ENCODE results near the gene ZNF214.

Gene ZNF214

GRCh38 chr11:7057641-7058040 is 37.5 kb upstream of the ZNF214 start:
- Histone ChIP-seq H2AFZ (ENCODE audit: low read length) (no peak overlapping the region), H3K4me3 (ENCODE audit: low read depth, low read length, poor library complexity, severe bottlenecking) (no peak overlapping the region), H4K20me1 (ENCODE audit: insufficient read depth, low read length) (no peaks in the 10 kb centered on the region), H3K36me3 (ENCODE audit: insufficient read depth, low read length) (no peaks in the 10 kb centered on the region), H3K27me3 (ENCODE audit: insufficient read depth, low read length) (no peaks in the 10 kb centered on the region), H3F3A (ENCODE audit: insufficient read depth, low read length) (no peaks in the 10 kb centered on the region), H3K27ac (ENCODE audit: low read depth, low read length, poor library complexity, severe bottlenecking) (no peak overlapping the region), H3K79me2 (ENCODE audit: insufficient read depth, low read length) (no peaks in the 10 kb centered on the region), H3K9me3 (ENCODE audit: low read length) (no peaks in the 10 kb centered on the region), H3K4me2 (ENCODE audit: low read length) (no peak overlapping the region), H3K4me1 (ENCODE audit: insufficient read depth, low read length, severe bottlenecking) (no peaks in the 10 kb centered on the region), H3K9me2 (ENCODE audit: low read depth, low read length) (no peaks in the 10 kb centered on the region), H3K9ac (ENCODE audit: low read length) (no peak overlapping the region)
- TF ChIP-seq, protein P1, sequence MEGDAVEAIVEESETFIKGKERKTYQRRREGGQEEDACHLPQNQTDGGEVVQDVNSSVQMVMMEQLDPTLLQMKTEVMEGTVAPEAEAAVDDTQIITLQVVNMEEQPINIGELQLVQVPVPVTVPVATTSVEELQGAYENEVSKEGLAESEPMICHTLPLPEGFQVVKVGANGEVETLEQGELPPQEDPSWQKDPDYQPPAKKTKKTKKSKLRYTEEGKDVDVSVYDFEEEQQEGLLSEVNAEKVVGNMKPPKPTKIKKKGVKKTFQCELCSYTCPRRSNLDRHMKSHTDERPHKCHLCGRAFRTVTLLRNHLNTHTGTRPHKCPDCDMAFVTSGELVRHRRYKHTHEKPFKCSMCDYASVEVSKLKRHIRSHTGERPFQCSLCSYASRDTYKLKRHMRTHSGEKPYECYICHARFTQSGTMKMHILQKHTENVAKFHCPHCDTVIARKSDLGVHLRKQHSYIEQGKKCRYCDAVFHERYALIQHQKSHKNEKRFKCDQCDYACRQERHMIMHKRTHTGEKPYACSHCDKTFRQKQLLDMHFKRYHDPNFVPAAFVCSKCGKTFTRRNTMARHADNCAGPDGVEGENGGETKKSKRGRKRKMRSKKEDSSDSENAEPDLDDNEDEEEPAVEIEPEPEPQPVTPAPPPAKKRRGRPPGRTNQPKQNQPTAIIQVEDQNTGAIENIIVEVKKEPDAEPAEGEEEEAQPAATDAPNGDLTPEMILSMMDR (IDR thresholded peaks at IDR 0.05; ENCODE audit: low read length) = no peak
- TF ChIP-seq EZH2 (IDR thresholded peaks at IDR 0.05; ENCODE audit: borderline replicate concordance, low read length) = no peak

DNA sequence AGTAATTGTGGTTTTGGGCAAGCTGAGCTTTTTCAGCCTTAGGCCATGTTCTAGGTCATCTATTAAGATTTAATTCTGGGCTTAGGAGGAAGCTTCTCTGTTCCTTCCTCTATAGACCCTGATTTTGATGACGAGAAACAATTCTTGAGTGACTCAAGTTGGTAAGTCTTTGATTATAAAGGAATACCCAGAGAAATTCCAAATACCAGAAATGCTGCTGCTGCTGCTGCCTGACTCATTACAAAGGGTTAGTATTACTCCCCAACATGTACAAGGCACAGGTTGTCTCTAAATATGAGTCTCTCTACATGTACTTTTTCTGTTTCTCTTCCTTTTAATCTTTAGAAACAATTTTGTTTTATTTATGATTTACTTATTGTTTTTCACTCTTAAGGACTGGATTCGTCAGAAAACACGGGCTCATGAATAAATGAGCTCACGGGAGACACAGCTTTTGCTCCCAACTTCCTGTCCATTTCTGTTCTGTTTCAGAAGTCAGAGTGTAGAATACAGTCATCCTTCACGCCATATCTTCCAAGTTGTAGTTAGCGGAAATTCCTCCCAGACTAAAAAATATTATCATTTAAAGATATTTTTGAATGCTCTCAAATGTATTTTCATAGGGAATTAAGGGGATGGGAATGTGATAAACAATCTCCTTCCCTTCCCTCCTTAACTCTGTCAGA is 36.8 kb upstream of the ZNF214 start:
- Histone ChIP-seq H3K36me3 (ENCODE audit: insufficient read depth, low read length) (no peaks in the 10 kb centered on the region), H2AFZ (ENCODE audit: low read length) (no peak overlapping the region), H3K79me2 (ENCODE audit: insufficient read depth, low read length) (no peaks in the 10 kb centered on the region), H3K27ac (ENCODE audit: low read depth, low read length, poor library complexity, severe bottlenecking) (no peak overlapping the region), H3K4me2 (ENCODE audit: low read length) (no peak overlapping the region), H3K9ac (ENCODE audit: low read length) (no peak overlapping the region), H4K20me1 (ENCODE audit: insufficient read depth, low read length) (no peaks in the 10 kb centered on the region), H3K4me1 (ENCODE audit: insufficient read depth, low read length, severe bottlenecking) (no peaks in the 10 kb centered on the region), H3K9me3 (ENCODE audit: low read length) (no peaks in the 10 kb centered on the region), H3K27me3 (ENCODE audit: insufficient read depth, low read length) (no peaks in the 10 kb centered on the region), H3F3A (ENCODE audit: insufficient read depth, low read length) (no peaks in the 10 kb centered on the region), H3K9me2 (ENCODE audit: low read depth, low read length) (no peaks in the 10 kb centered on the region), H3K4me3 (ENCODE audit: low read depth, low read length, poor library complexity, severe bottlenecking) (no peak overlapping the region)
- no peak for TF ChIP-seq EZH2 (IDR thresholded peaks at IDR 0.05; ENCODE audit: borderline replicate concordance, low read length)
- TF ChIP-seq, protein P1 (IDR thresholded peaks at IDR 0.05; ENCODE audit: low read length) = no peak

DNA sequence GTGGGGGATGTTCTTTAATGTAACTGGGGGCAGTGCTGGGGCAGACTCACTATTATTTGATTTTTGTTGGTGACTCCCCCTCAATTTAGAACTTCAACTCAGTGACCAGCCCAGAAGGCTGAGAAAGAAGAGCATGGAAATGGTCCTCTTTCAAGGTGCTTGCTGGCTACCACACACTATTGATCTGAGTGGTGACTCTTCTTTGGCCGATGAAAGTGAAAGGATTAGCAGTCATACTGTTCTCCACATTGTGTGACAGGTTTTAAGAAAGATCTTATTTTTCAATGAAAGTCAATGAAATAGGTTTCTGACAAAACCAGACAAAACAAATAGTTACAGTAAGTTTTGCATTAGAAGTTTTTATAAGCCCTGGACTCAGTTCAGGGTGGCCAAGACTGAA is 30.0 kb upstream of the ZNF214 start:
- Histone ChIP-seq H2AFZ (ENCODE audit: low read length) (no peak overlapping the region), H3K36me3 (ENCODE audit: insufficient read depth, low read length) (no peaks in the 10 kb centered on the region), H3K79me2 (ENCODE audit: insufficient read depth, low read length) (no peaks in the 10 kb centered on the region), H3K4me2 (ENCODE audit: low read length) (no peak overlapping the region), H3F3A (ENCODE audit: insufficient read depth, low read length) (no peaks in the 10 kb centered on the region), H4K20me1 (ENCODE audit: insufficient read depth, low read length) (no peaks in the 10 kb centered on the region), H3K9ac (ENCODE audit: low read length) (no peak overlapping the region), H3K9me2 (ENCODE audit: low read depth, low read length) (no peaks in the 10 kb centered on the region), H3K4me1 (ENCODE audit: insufficient read depth, low read length, severe bottlenecking) (no peaks in the 10 kb centered on the region), H3K9me3 (ENCODE audit: low read length) (no peaks in the 10 kb centered on the region), H3K4me3 (ENCODE audit: low read depth, low read length, poor library complexity, severe bottlenecking) (no peak overlapping the region), H3K27me3 (ENCODE audit: insufficient read depth, low read length) (no peaks in the 10 kb centered on the region), H3K27ac (ENCODE audit: low read depth, low read length, poor library complexity, severe bottlenecking) (no peak overlapping the region)
- TF ChIP-seq, protein P1 (IDR thresholded peaks at IDR 0.05; ENCODE audit: low read length) = no peak
- no peak for TF ChIP-seq EZH2 (IDR thresholded peaks at IDR 0.05; ENCODE audit: borderline replicate concordance, low read length)

Measured in OCI-LY1 (cell line).